ENCODE results near the gene PLCD3. TPM values are rescaled to one million over a fixed set of nuclear protein-coding genes. Genes with fewer than 3 reads are reported as not detected.

The PLCD3 gene
- total and polyA plus RNA-seq, 10 donors, result 1.5 to 9.9 (median 6.3) TPM

DNA sequence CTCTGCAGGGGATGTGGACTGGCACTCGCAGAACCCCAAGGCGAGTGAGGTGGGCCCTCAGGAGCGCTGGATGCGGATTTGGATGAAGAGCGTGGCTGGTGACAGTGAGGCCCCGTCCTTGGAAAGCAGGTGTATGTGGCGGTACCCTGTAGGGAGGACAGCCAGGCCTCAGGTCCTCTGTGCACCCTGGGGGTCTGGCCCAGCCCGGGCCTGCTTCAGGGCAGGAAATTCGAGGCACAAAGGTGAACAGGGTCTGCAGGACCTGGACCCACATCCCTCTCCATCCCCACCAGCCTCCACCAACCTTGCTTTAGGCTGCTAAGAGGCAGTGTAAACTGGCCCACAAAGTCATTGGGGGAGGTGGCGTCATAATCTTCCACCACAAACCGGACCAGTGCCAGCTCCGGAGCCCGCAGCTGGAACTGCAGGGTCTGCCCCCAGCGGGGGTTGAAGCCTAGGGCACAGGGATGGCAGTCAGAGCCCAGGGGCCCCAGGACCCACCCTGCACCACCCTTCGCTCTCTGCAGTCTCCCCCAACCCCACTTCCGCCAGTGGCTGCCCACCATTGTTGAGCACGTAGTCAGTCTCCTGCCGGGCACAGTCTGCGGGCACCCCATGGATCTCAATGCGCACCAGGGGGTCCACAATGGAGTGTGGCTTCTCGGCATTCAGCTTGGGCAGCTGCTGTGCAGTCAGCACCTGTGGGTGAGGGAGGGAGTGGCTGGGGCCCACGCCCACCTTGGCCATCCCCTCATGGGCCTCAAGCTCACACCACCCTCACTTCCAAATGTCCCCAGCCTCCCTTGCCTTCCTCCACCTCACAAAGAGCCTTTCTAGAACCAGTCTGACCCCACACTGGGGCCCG is 19.5 kb downstream of the PLCD3 start:
- 92 to 97% (median 94%) methylated on average over 20 to 23 of the region's 23 CpGs for WGBS, 5 donors
- Histone ChIP-seq H3K4me1 (peaks cover 5 to 31% (median 15%) of the 10 kb centered on the region in 6 donors), H3K9me3 (no peaks in the 10 kb centered on the region)

GRCh38 chr17:45111850-45112249 is 20.5 kb downstream of the PLCD3 start:
- H3K36me3 ChIP-seq, result peaks cover 0 to 29% (median 18%) of the 10 kb centered on the region in 6 donors
- H3K27ac ChIP-seq, result peak overlapping the region in 3 of 8 donors; percentile 48 to 67 (median 62)
- intact Hi-C loops (cut with DNase I; ENCODE audit: low total_unique reads), result no loop called here
- H3K4me1 ChIP-seq, result peaks cover 5 to 31% (median 15%) of the 10 kb centered on the region in 6 donors
- DNase-seq, result no peak
- H3K9me3 ChIP-seq, result no peaks in the 10 kb centered on the region
- WGBS, 5 donors, result 59 to 85% (median 73%) methylated on average over 11 of the region's 11 CpGs
- TF ChIP-seq POLR2A (IDR thresholded peaks at IDR 0.05), result no peak
- no peak for TF ChIP-seq CTCF (IDR thresholded peaks at IDR 0.05 in 8 of 11, conservative IDR thresholded peaks at IDR 0.05 in 3 of 11)
- TF ChIP-seq POLR2AphosphoS5 (IDR thresholded peaks at IDR 0.05), result no peak
- H3K27me3 ChIP-seq (replicated peaks in 1 of 7), result no peaks in the 10 kb centered on the region
- no peak overlapping the region for H3K4me3 ChIP-seq

More for the DNA sequence above, 19.5 kb downstream of the PLCD3 start:
- intact Hi-C loops (cut with DNase I; ENCODE audit: low total_unique reads), result no loop called here
- TF ChIP-seq POLR2AphosphoS5 (IDR thresholded peaks at IDR 0.05) (peak in 1 of 3 donors; percentile 10), CTCF (IDR thresholded peaks at IDR 0.05 in 8 of 11, conservative IDR thresholded peaks at IDR 0.05 in 3 of 11) (no peak)
- Histone ChIP-seq H3K36me3 (peaks cover 0 to 20% (median 9%) of the 10 kb centered on the region in 6 donors), H3K27me3 (replicated peaks in 1 of 7) (no peaks in the 10 kb centered on the region), H3K4me3 (no peak overlapping the region), H3K27ac (no peak overlapping the region)
- no peak for DNase-seq

- TF ChIP-seq CTCF (IDR thresholded peaks at IDR 0.05 in 8 of 11, conservative IDR thresholded peaks at IDR 0.05 in 3 of 11) (peak in 2 of 11 experiments; percentile 8 to 9), POLR2A (IDR thresholded peaks at IDR 0.05) (no peak), POLR2AphosphoS5 (IDR thresholded peaks at IDR 0.05) (peak in 1 of 3 donors; percentile 34)
- no peak overlapping the region for H3K4me3 ChIP-seq
- no peak for DNase-seq
- H3K27me3 ChIP-seq (replicated peaks in 1 of 7), result no peaks in the 10 kb centered on the region
- H3K36me3 ChIP-seq, result peaks cover 0 to 38% (median 27%) of the 10 kb centered on the region in 6 donors
- peaks cover 5 to 31% (median 15%) of the 10 kb centered on the region in 6 donors for H3K4me1 ChIP-seq
- intact Hi-C loops (cut with DNase I; ENCODE audit: low total_unique reads), result no loop called here
- H3K27ac ChIP-seq, result peak overlapping the region in 5 of 8 donors; percentile 42 to 67 (median 61)
- 65 to 89% (median 70%) methylated on average over 15 to 16 of the region's 16 CpGs for WGBS, 5 donors
- H3K9me3 ChIP-seq, result no peaks in the 10 kb centered on the region
Observed at GRCh38 chr17:45110676-45111611, 21.4 kb downstream of the PLCD3 start.
